AG04449 (cell line): ENCODE measurements around the gene PLEKHA4.

Experiments
- CTCF ChIA-PET: fragments of 350-600 bp; formaldehyde crosslinking; extraction: SDS; loops from one replicate; lab custom pipeline; 2021; ENCODE audit warnings: antibody characterized with exemption; lab: Yijun Ruan, JAX
- POLR2A ChIA-PET: fragments of 400-600, 350-600 bp; formaldehyde crosslinking; extraction: SDS; loops from one replicate; lab custom pipeline; 2020; ENCODE audit warnings: antibody characterized with exemption, inconsistent platforms; lab: Yijun Ruan, JAX
- DNase-seq: peaks from one replicate; pipeline ENCODE4 v3.0.0-alpha.2; 2010; ENCODE audit warnings: low read depth, low spot score
- H3K4me3 ChIP-seq: 2 replicates; pipeline ENCODE4 v1.5.1; 2011; ENCODE audit warnings: low read depth, mild to moderate bottlenecking, control low read depth, low read length
- TF ChIP-seq, protein P1 (sequence below): IDR thresholded peaks from one replicate; pipeline ENCODE4 v1.5.1; 2011; ENCODE audit warnings: mild to moderate bottlenecking, moderate library complexity, low read length, control low read depth, inconsistent platforms; ENCODE audit not compliant: insufficient read depth; ENCODE audit errors: missing control alignments

Gene PLEKHA4

DNA sequence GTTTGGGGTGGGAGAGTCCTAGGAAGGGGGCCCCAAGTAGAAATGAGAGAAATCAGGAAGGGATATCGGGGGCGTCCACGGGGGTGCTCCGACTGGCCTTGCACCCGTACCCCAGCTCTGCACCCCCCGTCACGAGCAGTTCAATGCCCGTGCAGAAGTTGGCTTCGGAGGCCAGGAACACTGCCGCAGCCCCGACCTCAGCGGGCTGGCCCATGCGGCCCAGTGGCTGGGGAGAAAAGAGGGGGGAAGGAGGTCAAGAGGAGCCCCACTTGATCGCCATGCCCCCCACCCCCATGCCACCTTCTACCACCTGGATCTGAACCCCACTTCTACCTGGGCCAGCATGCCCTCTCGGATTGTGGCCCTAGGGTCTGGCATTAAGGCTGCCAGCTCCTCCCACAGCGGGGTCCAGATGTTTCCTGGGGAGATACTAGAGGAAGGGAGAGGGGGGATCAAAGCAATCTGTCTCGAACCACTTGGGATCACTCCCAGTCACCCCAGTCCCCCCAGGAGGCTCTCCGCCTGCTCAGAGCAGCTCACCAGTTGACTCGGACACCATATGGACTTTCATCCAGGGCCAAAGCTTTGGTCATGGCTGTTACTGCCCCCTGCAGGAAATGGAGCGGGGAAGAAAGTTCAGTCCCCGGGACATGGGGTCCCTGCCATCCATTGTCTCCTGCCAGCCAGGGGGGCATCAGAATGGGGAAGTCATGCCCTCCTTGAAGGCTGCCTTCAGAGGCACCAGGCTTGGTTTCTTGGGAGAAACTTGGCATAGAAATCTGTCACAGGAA, 55.1 kb downstream of the PLEKHA4 start:
- TF ChIP-seq, protein P1, sequence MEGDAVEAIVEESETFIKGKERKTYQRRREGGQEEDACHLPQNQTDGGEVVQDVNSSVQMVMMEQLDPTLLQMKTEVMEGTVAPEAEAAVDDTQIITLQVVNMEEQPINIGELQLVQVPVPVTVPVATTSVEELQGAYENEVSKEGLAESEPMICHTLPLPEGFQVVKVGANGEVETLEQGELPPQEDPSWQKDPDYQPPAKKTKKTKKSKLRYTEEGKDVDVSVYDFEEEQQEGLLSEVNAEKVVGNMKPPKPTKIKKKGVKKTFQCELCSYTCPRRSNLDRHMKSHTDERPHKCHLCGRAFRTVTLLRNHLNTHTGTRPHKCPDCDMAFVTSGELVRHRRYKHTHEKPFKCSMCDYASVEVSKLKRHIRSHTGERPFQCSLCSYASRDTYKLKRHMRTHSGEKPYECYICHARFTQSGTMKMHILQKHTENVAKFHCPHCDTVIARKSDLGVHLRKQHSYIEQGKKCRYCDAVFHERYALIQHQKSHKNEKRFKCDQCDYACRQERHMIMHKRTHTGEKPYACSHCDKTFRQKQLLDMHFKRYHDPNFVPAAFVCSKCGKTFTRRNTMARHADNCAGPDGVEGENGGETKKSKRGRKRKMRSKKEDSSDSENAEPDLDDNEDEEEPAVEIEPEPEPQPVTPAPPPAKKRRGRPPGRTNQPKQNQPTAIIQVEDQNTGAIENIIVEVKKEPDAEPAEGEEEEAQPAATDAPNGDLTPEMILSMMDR: no peak
- no peak for DNase-seq
- ChIA-PET POLR2A (no interaction called here), CTCF (interaction anchor here (0.6 to 11.5 kb wide), 7 partner anchors 12 to 187 kb away, joined by 3 to 84 read pairs (median 4); partner anchors contain the start of gene HSD17B14)
- no peak overlapping the region for H3K4me3 ChIP-seq

DNA sequence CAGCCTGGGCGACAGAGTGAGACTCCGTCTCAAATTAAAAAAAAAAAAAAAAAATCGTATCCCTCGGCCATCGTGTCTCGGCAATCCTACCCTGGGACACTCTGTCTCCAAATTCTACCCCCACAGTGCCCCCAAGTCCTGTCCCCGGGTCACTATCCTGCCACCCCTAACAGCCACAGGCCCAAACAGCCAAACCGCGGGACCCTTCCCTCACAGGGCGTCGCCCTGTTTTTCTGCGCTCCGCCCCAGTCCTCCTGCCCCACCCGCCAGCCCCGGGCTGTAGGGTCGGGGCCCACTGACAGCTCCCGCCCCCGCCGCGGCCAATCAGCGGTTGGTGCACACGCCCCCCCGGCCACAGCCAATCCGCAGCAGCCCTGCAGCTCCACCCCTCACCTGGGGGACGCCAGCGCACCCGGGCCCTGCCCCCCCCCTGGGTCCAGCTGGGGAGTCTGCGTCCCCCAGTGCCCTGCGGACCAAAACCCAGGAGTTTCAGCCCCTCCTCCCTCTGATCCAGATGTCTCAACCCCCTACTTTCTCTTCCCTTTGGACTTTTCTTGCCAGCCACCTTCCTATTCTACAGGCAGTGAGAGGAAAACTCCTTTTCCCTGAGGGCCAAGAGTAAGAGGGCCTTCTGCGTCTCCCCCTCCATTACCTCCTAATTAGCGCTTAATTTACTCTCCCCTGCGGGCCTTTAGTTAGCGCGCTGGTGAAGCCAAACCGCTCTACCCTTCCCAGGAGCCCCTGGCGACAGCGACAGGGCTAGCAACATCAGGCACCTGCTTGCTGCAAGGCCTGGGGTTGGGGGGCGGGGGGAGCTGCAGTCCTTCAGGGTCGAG, 56.1 kb downstream of the PLEKHA4 start:
- CTCF ChIA-PET: interaction anchor here (0.6 to 11.5 kb wide), 6 partner anchors 11 to 188 kb away, joined by 3 to 84 read pairs (median 4); partner anchors contain the start of gene HSD17B14
- no peak for DNase-seq
- H3K4me3 ChIP-seq: peak overlapping the region; percentile 72
- POLR2A ChIA-PET: interaction anchor here (0.8 to 0.9 kb wide), 2 partner anchors 62 to 154 kb away, joined by 3 read pairs; no protein-coding TSS in a partner anchor
- TF ChIP-seq, protein P1: no peak

DNA sequence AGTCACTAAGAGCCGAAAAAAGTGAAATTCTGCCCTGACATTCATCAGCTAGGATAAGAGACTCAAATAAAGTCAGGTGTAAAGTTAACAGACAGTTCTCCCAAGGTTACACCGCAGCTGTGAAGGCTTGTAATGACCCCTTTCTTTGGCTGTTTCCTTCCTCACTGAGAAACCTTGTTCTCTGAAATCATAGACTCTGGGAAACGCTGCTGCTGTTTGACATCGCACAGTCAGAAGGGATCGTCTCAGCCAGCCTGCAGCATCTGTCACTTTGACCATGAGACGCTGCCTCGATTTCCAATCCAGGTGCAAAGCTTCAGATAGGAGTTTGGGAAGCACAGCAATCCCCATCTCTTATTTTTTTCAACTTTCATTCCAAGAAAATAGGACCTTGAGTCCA, 58.3 kb downstream of the PLEKHA4 start:
- ChIA-PET POLR2A (interaction anchor here (0.8 kb wide), 1 partner anchor 20 kb away, joined by 4 read pairs; no protein-coding TSS in a partner anchor), CTCF (interaction anchor here (1.1 to 11.5 kb wide), 8 partner anchors 10 to 160 kb away, joined by 3 to 84 read pairs (median 6); partner anchors contain the start of gene HSD17B14)
- no peak for DNase-seq
- TF ChIP-seq, protein P1: no peak
- H3K4me3 ChIP-seq: peak overlapping the region; percentile 72

DNA sequence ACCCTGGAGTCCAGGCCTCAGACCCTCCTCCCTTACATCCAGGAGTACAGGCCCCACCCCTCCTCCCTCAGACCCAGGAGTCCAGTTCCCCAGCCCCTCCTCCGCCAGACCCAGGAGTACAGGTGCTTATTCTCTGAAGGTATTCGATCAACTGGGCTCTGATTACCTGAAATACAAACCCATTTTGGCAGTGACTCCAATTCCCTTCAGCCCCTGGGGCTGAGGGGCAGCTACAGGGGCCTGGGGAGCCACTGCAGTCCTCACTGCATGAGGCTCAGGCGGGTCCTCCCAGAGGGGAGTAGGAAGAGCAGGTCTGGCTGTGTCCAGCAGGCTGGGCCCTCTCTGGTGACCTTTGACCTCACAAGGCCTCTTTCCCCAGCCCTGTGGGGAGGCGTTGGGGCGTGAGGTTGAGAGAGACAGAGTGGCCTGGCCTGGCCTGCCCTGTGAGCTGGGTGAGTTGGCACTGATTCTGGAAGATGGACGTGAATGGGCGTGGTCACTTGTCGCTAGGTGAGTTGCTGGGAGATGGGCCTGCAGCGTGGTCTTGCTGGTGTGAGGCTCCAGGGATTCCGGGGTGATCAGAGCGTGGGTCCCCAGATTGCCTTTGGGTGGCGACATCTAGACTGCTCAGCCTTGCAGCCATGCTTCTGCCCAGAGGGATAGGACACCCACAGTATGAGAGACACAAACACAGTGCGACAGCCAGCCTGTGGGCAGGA, 60.7 kb downstream of the PLEKHA4 start:
- TF ChIP-seq, protein P1: no peak
- ChIA-PET POLR2A (interaction anchor here (0.8 kb wide), 1 partner anchor 155 kb away, joined by 3 read pairs; no protein-coding TSS in a partner anchor), CTCF (interaction anchor here (1.2 to 11.5 kb wide), 7 partner anchors 12 to 164 kb away, joined by 3 to 84 read pairs (median 6); partner anchors contain the start of gene HSD17B14)
- no peak for DNase-seq
- H3K4me3 ChIP-seq: no peak overlapping the region

DNA sequence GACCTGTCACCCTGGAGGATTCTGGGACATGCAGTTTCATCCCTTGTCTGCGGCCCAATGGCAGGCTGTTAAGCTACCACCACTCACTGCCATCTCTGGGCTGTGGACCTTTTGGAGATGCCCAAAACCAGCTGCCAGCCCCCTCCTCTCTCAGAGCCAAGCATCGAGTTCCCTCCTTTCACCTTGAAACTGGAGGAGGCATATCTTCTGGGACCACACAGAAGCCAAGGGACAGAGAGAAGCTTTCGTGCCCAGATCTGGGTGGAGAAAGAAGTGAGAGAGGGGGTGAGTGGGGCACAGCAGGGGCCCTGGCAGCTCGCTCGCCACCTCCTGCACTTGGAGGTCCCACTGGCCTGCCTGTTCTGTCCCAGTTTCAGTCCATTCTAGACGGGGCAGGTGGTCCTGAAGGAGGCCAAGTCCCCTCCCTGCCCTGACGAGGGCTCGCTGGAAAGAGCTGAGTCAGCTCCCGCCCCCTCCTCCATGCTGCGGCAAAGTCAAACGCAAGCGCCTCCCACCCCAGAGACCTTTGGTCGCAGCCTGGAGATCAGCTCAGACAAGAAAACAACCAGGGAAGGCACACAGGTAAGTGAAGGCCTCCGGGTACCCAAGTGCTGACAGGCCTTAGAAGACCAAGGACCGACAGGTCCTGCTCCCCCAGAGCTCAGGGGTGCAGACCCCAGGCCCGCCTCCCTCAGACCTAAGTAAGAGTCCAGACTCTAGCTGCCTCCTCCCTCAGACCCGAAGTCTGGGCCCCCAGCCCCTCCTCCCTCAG, 61.4 kb downstream of the PLEKHA4 start:
- POLR2A ChIA-PET: interaction anchor here (0.5 to 0.9 kb wide), 3 partner anchors 11 to 186 kb away, joined by 3 read pairs; partner anchors contain the start of genes GYS1 and PPP1R15A
- TF ChIP-seq, protein P1: no peak
- H3K4me3 ChIP-seq: no peak overlapping the region
- no peak for DNase-seq
- CTCF ChIA-PET: interaction anchor here (0.9 to 11.5 kb wide), 7 partner anchors 11 to 165 kb away, joined by 3 to 84 read pairs (median 6); partner anchors contain the start of gene HSD17B14
